Naive thymus-derived CD8-positive, alpha-beta T cell (primary cell): ENCODE results near the gene MCM5. TPM values are rescaled to one million over a fixed set of nuclear protein-coding genes. Genes with fewer than 3 reads are reported as not detected.
"Not testable (repeated sequence)": the region's sequence is repeated elsewhere in the genome, so short reads cannot be mapped to it uniquely, and the experiment has no call there.

Experiments used
- ATAC-seq, 2 donors: fragments of 150-1000 bp; cut with Tn5 transposase in 1 of 2; sonication (Bioruptor Pico), chemical (Tn5 transposase) in 1 of 2; 1 replicate in 1 of 2; 2 replicates in 1 of 2; pipeline ENCODE4 v1.10.0; 2021; ENCODE audit warnings: mild to moderate bottlenecking in 2 of 2, moderate library complexity in 2 of 2
- POLR2A ChIA-PET: fragments of 350-600 bp; sonication (Branson Sonifier 250); formaldehyde crosslinking; loops from one replicate; lab custom pipeline; 2021; ENCODE audit warnings: antibody characterized with exemption; lab: Charles Lee
- DNase-seq, 10 donors: peaks; one replicate each; pipeline versions ENCODE4 v3.0.0 to v3.0.0-alpha.2; 2020 to 2022
- H3K27ac Mint-ChIP-seq, 10 donors: one replicate each; pipeline ENCODE4 v1.8.0; 2020 to 2022; ENCODE audit warnings: mild to moderate bottlenecking in 10 of 10, mixed read lengths in 10 of 10, moderate library complexity in 4 of 10, inconsistent platforms in 1 of 10
- H3K27me3 Mint-ChIP-seq, 5 donors: one replicate each; pipeline ENCODE4 v1.8.0; 2021 to 2022; ENCODE audit warnings: mixed read lengths in 5 of 5
- H3K36me3 Mint-ChIP-seq, 3 donors: one replicate each; pipeline ENCODE4 v1.8.0; 2020 to 2022; ENCODE audit warnings: mixed read lengths in 3 of 3, mild to moderate bottlenecking in 2 of 3, inconsistent platforms in 1 of 3
- H3K4me1 Mint-ChIP-seq, 4 donors: one replicate each; pipeline ENCODE4 v1.8.0; 2021 to 2022; ENCODE audit warnings: mixed read lengths in 4 of 4
- H3K4me3 Mint-ChIP-seq, 10 donors: one replicate each; pipeline ENCODE4 v1.8.0; 2020 to 2022; ENCODE audit warnings: mild to moderate bottlenecking in 10 of 10, mixed read lengths in 10 of 10, moderate library complexity in 6 of 10, inconsistent platforms in 1 of 10
- H3K9me3 Mint-ChIP-seq, 9 donors: one replicate each; pipeline ENCODE4 v1.8.0; 2020 to 2022; ENCODE audit warnings: mixed read lengths in 9 of 9, mild to moderate bottlenecking in 3 of 9, inconsistent platforms in 1 of 9, moderate library complexity in 1 of 9
- polyA plus RNA-seq, 3 donors: library from polyadenylated mRNA; unstranded; fragments of 300-500 nt; fragmentation: Illumina TruSeq; gene quantifications; one replicate each; pipeline ENCODE4 v1.2.3, GENCODE V29; 2021
- total RNA-seq, 8 experiments: library from RNA in 2 of 8; stranded (reverse) in 2 of 8; gene quantifications; one replicate each; pipeline ENCODE4 v1.2.3 and lab custom pipeline; 2021 to 2026

The MCM5 gene
- total and polyA plus RNA-seq, 5 experiments from 2014 or later = 22.3 to 68.1 (median 25.6) TPM

GRCh38 chr22:35394810-35395563 lies 5.0 kb upstream of the MCM5 start:
- Mint-ChIP-seq H3K4me3 (no peak overlapping the region), H3K27ac (no peak overlapping the region), H3K9me3 (no peaks in the 10 kb centered on the region), H3K27me3 (peaks cover 0 to 1% (median 0%) of the 10 kb centered on the region in 5 donors), H3K4me1 (peaks cover 3 to 22% (median 7%) of the 10 kb centered on the region in 4 donors), H3K36me3 (peaks cover 0 to 2% (median 0%) of the 10 kb centered on the region in 3 donors)
- POLR2A ChIA-PET = interaction anchor here (0.7 kb wide), 1 partner anchor 19 kb away, joined by 4 read pairs; no protein-coding TSS in a partner anchor
- no peak for ATAC-seq
- DNase-seq = no peak

- ATAC-seq, DNase-seq, H3K9me3 Mint-ChIP-seq, H3K27me3 Mint-ChIP-seq, H3K36me3 Mint-ChIP-seq, H3K27ac Mint-ChIP-seq: not testable (repeated sequence)
- Mint-ChIP-seq H3K4me1 (peaks cover 9 to 33% (median 18%) of the 10 kb centered on the region in 4 donors), H3K4me3 (peak overlapping the region in 1 of 10 donors; percentile 7)
- POLR2A ChIA-PET = interaction anchor here (0.7 kb wide), 1 partner anchor 97 kb away, joined by 3 read pairs; the partner anchor contains the start of gene TOM1
Measured at GRCh38 chr22:35396622-35397021, 3.3 kb upstream of the MCM5 start.

- H3K4me3 Mint-ChIP-seq = peak overlapping the region in 2 of 10 donors; percentile 19 to 45
- peaks cover 9 to 34% (median 22%) of the 10 kb centered on the region in 4 donors for H3K4me1 Mint-ChIP-seq
- no peaks in the 10 kb centered on the region for H3K9me3 Mint-ChIP-seq
- POLR2A ChIA-PET = interaction anchor here (0.7 to 1.1 kb wide), 3 partner anchors 9 to 98 kb away, joined by 3 read pairs; partner anchors contain the start of gene TOM1
- DNase-seq (no peak), ATAC-seq (no peak)
- no peak overlapping the region for H3K27ac Mint-ChIP-seq
- no peaks in the 10 kb centered on the region for H3K27me3 Mint-ChIP-seq
- H3K36me3 Mint-ChIP-seq = peaks cover 0 to 6% (median 5%) of the 10 kb centered on the region in 3 donors
Measured at GRCh38 chr22:35397095-35397904, 2.6 kb upstream of the MCM5 start.

- peaks cover 0 to 16% (median 6%) of the 10 kb centered on the region in 3 donors for H3K36me3 Mint-ChIP-seq
- POLR2A ChIA-PET = interaction anchor here (1.0 to 2.4 kb wide), 3 partner anchors 9 to 99 kb away, joined by 3 to 5 read pairs (median 4); partner anchors contain the start of gene TOM1
- peak overlapping the region; percentile 64 to 100 (median 98) for H3K4me3 Mint-ChIP-seq
- no peaks in the 10 kb centered on the region for H3K27me3 Mint-ChIP-seq
- H3K9me3 Mint-ChIP-seq = no peaks in the 10 kb centered on the region
- ATAC-seq (no peak), DNase-seq (no peak)
- peak overlapping the region in 6 of 10 donors; percentile 43 to 99 (median 92) for H3K27ac Mint-ChIP-seq
- H3K4me1 Mint-ChIP-seq = peaks cover 12 to 36% (median 27%) of the 10 kb centered on the region in 4 donors
Measured at GRCh38 chr22:35398591-35398973, 1.4 kb upstream of the MCM5 start.

- H3K36me3 Mint-ChIP-seq = peaks cover 0 to 22% (median 11%) of the 10 kb centered on the region in 3 donors
- DNase-seq = no peak
- POLR2A ChIA-PET = interaction anchor here (1.0 to 2.4 kb wide), 2 partner anchors 9 to 100 kb away, joined by 4 to 5 read pairs; partner anchors contain the start of gene TOM1
Measured at GRCh38 chr22:35399114-35399677, 744 bp upstream of the MCM5 start.

GRCh38 chr22:35400501-35400790 lies 506 bp downstream of the MCM5 start:
- DNase-seq (no peak), ATAC-seq (peak; percentile 6 to 26)
- POLR2A ChIA-PET = interaction anchor here (0.6 to 2.4 kb wide), 2 partner anchors 101 to 103 kb away, joined by 3 to 5 read pairs; partner anchors contain the start of gene TOM1
- H3K27ac Mint-ChIP-seq = peak overlapping the region in 4 of 10 donors; percentile 11 to 99 (median 97)
- peaks cover 0 to 34% (median 17%) of the 10 kb centered on the region in 3 donors for H3K36me3 Mint-ChIP-seq
- H3K9me3 Mint-ChIP-seq = no peaks in the 10 kb centered on the region
- H3K4me1 Mint-ChIP-seq = peaks cover 13 to 32% (median 28%) of the 10 kb centered on the region in 4 donors
- peak overlapping the region; percentile 98 to 100 (median 98) for H3K4me3 Mint-ChIP-seq
- H3K27me3 Mint-ChIP-seq = no peaks in the 10 kb centered on the region

More at GRCh38 chr22:35399114-35399677, 744 bp upstream of the MCM5 start:
- H3K9me3 Mint-ChIP-seq = no peaks in the 10 kb centered on the region
- peak overlapping the region; percentile 94 to 99 (median 97) for H3K27ac Mint-ChIP-seq
- no peaks in the 10 kb centered on the region for H3K27me3 Mint-ChIP-seq
- no peak for ATAC-seq
- H3K4me1 Mint-ChIP-seq = peaks cover 12 to 32% (median 28%) of the 10 kb centered on the region in 4 donors
- peak overlapping the region; percentile 98 to 100 (median 98) for H3K4me3 Mint-ChIP-seq

- H3K27me3 Mint-ChIP-seq = no peaks in the 10 kb centered on the region
- H3K9me3 Mint-ChIP-seq = no peaks in the 10 kb centered on the region
- H3K36me3 Mint-ChIP-seq = peaks cover 0 to 48% (median 21%) of the 10 kb centered on the region in 3 donors
- POLR2A ChIA-PET = no interaction called here
- peaks cover 16 to 31% (median 27%) of the 10 kb centered on the region in 4 donors for H3K4me1 Mint-ChIP-seq
- DNase-seq (no peak), ATAC-seq (no peak)
- H3K27ac Mint-ChIP-seq = peak overlapping the region in 1 of 10 donors; percentile 1
- H3K4me3 Mint-ChIP-seq = peak overlapping the region in 8 of 10 donors; percentile 10 to 99 (median 88)
Measured at GRCh38 chr22:35401863-35402262, 1.9 kb downstream of the MCM5 start.

- Mint-ChIP-seq H3K27me3 (no peaks in the 10 kb centered on the region), H3K36me3 (peaks cover 5 to 63% (median 34%) of the 10 kb centered on the region in 3 donors), H3K27ac (no peak overlapping the region), H3K9me3 (no peaks in the 10 kb centered on the region), H3K4me3 (no peak overlapping the region), H3K4me1 (peaks cover 22 to 33% (median 26%) of the 10 kb centered on the region in 4 donors)
- no peak for ATAC-seq
- POLR2A ChIA-PET = interaction anchor here (1.4 kb wide), 1 partner anchor 11 kb away, joined by 6 read pairs; no protein-coding TSS in a partner anchor
- no peak for DNase-seq
Measured at GRCh38 chr22:35403356-35403755, 3.4 kb downstream of the MCM5 start.

- Mint-ChIP-seq H3K27me3 (no peaks in the 10 kb centered on the region), H3K4me1 (peaks cover 22 to 30% (median 26%) of the 10 kb centered on the region in 4 donors), H3K4me3 (no peak overlapping the region), H3K27ac (no peak overlapping the region), H3K9me3 (no peaks in the 10 kb centered on the region), H3K36me3 (peaks cover 5 to 71% (median 38%) of the 10 kb centered on the region in 3 donors)
- ATAC-seq (no peak), DNase-seq (no peak)
- POLR2A ChIA-PET = interaction anchor here (0.7 to 1.6 kb wide), 2 partner anchors 10 to 34 kb away, joined by 4 to 5 read pairs; no protein-coding TSS in a partner anchor
Measured at GRCh38 chr22:35404176-35404575, 4.2 kb downstream of the MCM5 start.

GRCh38 chr22:35406443-35406842 lies 6.5 kb downstream of the MCM5 start:
- no peak for DNase-seq
- Mint-ChIP-seq H3K9me3 (no peaks in the 10 kb centered on the region), H3K4me3 (no peak overlapping the region), H3K36me3 (peaks cover 5 to 91% (median 42%) of the 10 kb centered on the region in 3 donors), H3K4me1 (peaks cover 15 to 31% (median 21%) of the 10 kb centered on the region in 4 donors), H3K27me3 (no peaks in the 10 kb centered on the region), H3K27ac (peak overlapping the region in 1 of 10 donors; percentile 38)
- no peak for ATAC-seq
- POLR2A ChIA-PET = interaction anchor here (0.6 to 0.7 kb wide), 3 partner anchors 9 to 64 kb away, joined by 3 to 6 read pairs (median 3); no protein-coding TSS in a partner anchor

GRCh38 chr22:35407362-35407761 lies 7.4 kb downstream of the MCM5 start:
- POLR2A ChIA-PET = interaction anchor here (0.7 kb wide), 1 partner anchor 9 kb away, joined by 3 read pairs; no protein-coding TSS in a partner anchor
- H3K27me3 Mint-ChIP-seq = no peaks in the 10 kb centered on the region
- H3K27ac Mint-ChIP-seq = peak overlapping the region in 2 of 10 donors; percentile 65 to 69
- H3K9me3 Mint-ChIP-seq = no peaks in the 10 kb centered on the region
- no peak overlapping the region for H3K4me3 Mint-ChIP-seq
- H3K4me1 Mint-ChIP-seq = peaks cover 15 to 34% (median 17%) of the 10 kb centered on the region in 4 donors
- no peak for DNase-seq
- no peak for ATAC-seq
- H3K36me3 Mint-ChIP-seq = peaks cover 5 to 97% (median 45%) of the 10 kb centered on the region in 3 donors
